ENCODE results near the gene CLDN34.
A peak's percentile ranks its signal among the peaks of the same experiment; 100 is the strongest.

The CLDN34 gene

GRCh38 chrX:9966775-9967408, at the start of gene CLDN34:
CLDN34 (plus strand) TSS chrX:9967358; CDS start chrX:9967358, 0 bp downstream.
- Histone ChIP-seq H3K27ac (ENCODE audit: low read length) (no peak within 1 kb of the TSS), H3K27me3 (ENCODE audit: insufficient read depth, low read length) (no peaks in the 10 kb centered on the region), H3K9me3 (ENCODE audit: insufficient read depth, low read depth, low read length) (no peaks in the 10 kb centered on the region), H3K4me1 (ENCODE audit: insufficient read depth, low read length) (no peaks in the 10 kb centered on the region), H3K36me3 (ENCODE audit: insufficient read depth, low read depth, low read length) (no peaks in the 10 kb centered on the region), H3K9ac (ENCODE audit: low read depth, low read length) (no peak within 1 kb of the TSS), H3K4me3 (ENCODE audit: low read length) (no peak within 1 kb of the TSS)

GRCh38 chrX:9917861-9918260, 49.3 kb upstream of the CLDN34 start:
- no peaks in the 10 kb centered on the region for H3K27me3 ChIP-seq (ENCODE audit: insufficient read depth, low read length)
- H3K36me3 ChIP-seq (ENCODE audit: insufficient read depth, low read depth, low read length) = no peaks in the 10 kb centered on the region
- no peaks in the 10 kb centered on the region for H3K9me3 ChIP-seq (ENCODE audit: insufficient read depth, low read depth, low read length)
- no peak overlapping the region for H3K4me3 ChIP-seq (ENCODE audit: low read length)
- no peak overlapping the region for H3K9ac ChIP-seq (ENCODE audit: low read depth, low read length)
- no peak overlapping the region for H3K27ac ChIP-seq (ENCODE audit: low read length)
- H3K4me1 ChIP-seq (ENCODE audit: insufficient read depth, low read length) = peaks cover 7% of the 10 kb centered on the region; the same call in 1 of the 2 replicates

- H3K4me3 ChIP-seq (ENCODE audit: low read length) = no peak overlapping the region
Observed at GRCh38 chrX:9919632-9920172, 47.5 kb upstream of the CLDN34 start.

GRCh38 chrX:9921407-9921806, 45.8 kb upstream of the CLDN34 start:
- H3K9me3 ChIP-seq (ENCODE audit: insufficient read depth, low read depth, low read length) = no peaks in the 10 kb centered on the region
- H3K27ac ChIP-seq (ENCODE audit: low read length) = no peak overlapping the region
- H3K4me3 ChIP-seq (ENCODE audit: low read length) = no peak overlapping the region
- H3K27me3 ChIP-seq (ENCODE audit: insufficient read depth, low read length) = no peaks in the 10 kb centered on the region
- no peaks in the 10 kb centered on the region; the same call in 1 of the 2 replicates for H3K4me1 ChIP-seq (ENCODE audit: insufficient read depth, low read length)
- no peak overlapping the region for H3K9ac ChIP-seq (ENCODE audit: low read depth, low read length)
- no peaks in the 10 kb centered on the region for H3K36me3 ChIP-seq (ENCODE audit: insufficient read depth, low read depth, low read length)

More at GRCh38 chrX:9919632-9920172, 47.5 kb upstream of the CLDN34 start:
- Histone ChIP-seq H3K9ac (ENCODE audit: low read depth, low read length) (no peak overlapping the region), H3K4me1 (ENCODE audit: insufficient read depth, low read length) (no peaks in the 10 kb centered on the region; the same call in 1 of the 2 replicates), H3K27ac (ENCODE audit: low read length) (no peak overlapping the region), H3K36me3 (ENCODE audit: insufficient read depth, low read depth, low read length) (no peaks in the 10 kb centered on the region), H3K27me3 (ENCODE audit: insufficient read depth, low read length) (no peaks in the 10 kb centered on the region), H3K9me3 (ENCODE audit: insufficient read depth, low read depth, low read length) (no peaks in the 10 kb centered on the region)

GRCh38 chrX:9923357-9923756, 43.8 kb upstream of the CLDN34 start:
- Histone ChIP-seq H3K27me3 (ENCODE audit: insufficient read depth, low read length) (no peaks in the 10 kb centered on the region), H3K9ac (ENCODE audit: low read depth, low read length) (no peak overlapping the region), H3K36me3 (ENCODE audit: insufficient read depth, low read depth, low read length) (no peaks in the 10 kb centered on the region), H3K4me1 (ENCODE audit: insufficient read depth, low read length) (peaks cover 5% of the 10 kb centered on the region), H3K9me3 (ENCODE audit: insufficient read depth, low read depth, low read length) (no peaks in the 10 kb centered on the region), H3K4me3 (ENCODE audit: low read length) (no peak overlapping the region), H3K27ac (ENCODE audit: low read length) (no peak overlapping the region)

- Histone ChIP-seq H3K9ac (ENCODE audit: low read depth, low read length) (no peak overlapping the region), H3K27me3 (ENCODE audit: insufficient read depth, low read length) (no peaks in the 10 kb centered on the region), H3K36me3 (ENCODE audit: insufficient read depth, low read depth, low read length) (no peaks in the 10 kb centered on the region), H3K4me3 (ENCODE audit: low read length) (no peak overlapping the region), H3K4me1 (ENCODE audit: insufficient read depth, low read length) (peaks cover 13% of the 10 kb centered on the region), H3K27ac (ENCODE audit: low read length) (no peak overlapping the region), H3K9me3 (ENCODE audit: insufficient read depth, low read depth, low read length) (no peaks in the 10 kb centered on the region)
Observed at GRCh38 chrX:9926002-9926401, 41.2 kb upstream of the CLDN34 start.

- H3K9ac ChIP-seq (ENCODE audit: low read depth, low read length) = peak overlapping the region; percentile 58; the same call in 1 of the 2 replicates
- peaks cover 13% of the 10 kb centered on the region for H3K4me1 ChIP-seq (ENCODE audit: insufficient read depth, low read length)
- H3K9me3 ChIP-seq (ENCODE audit: insufficient read depth, low read depth, low read length) = no peaks in the 10 kb centered on the region
- H3K27me3 ChIP-seq (ENCODE audit: insufficient read depth, low read length) = no peaks in the 10 kb centered on the region
- H3K4me3 ChIP-seq (ENCODE audit: low read length) = peak overlapping the region; percentile 61
- H3K36me3 ChIP-seq (ENCODE audit: insufficient read depth, low read depth, low read length) = no peaks in the 10 kb centered on the region
- peak overlapping the region; percentile 64 for H3K27ac ChIP-seq (ENCODE audit: low read length)
Observed at GRCh38 chrX:9927698-9928482, 39.3 kb upstream of the CLDN34 start.

GRCh38 chrX:9935436-9935835, 31.7 kb upstream of the CLDN34 start:
- Histone ChIP-seq H3K4me1 (ENCODE audit: insufficient read depth, low read length) (no peaks in the 10 kb centered on the region), H3K36me3 (ENCODE audit: insufficient read depth, low read depth, low read length) (peaks cover 20% of the 10 kb centered on the region; the same call in 1 of the 2 replicates)

GRCh38 chrX:9937761-9938160, 29.4 kb upstream of the CLDN34 start:
- no peaks in the 10 kb centered on the region for H3K27me3 ChIP-seq (ENCODE audit: insufficient read depth, low read length)
- no peak overlapping the region for H3K27ac ChIP-seq (ENCODE audit: low read length)
- no peaks in the 10 kb centered on the region for H3K4me1 ChIP-seq (ENCODE audit: insufficient read depth, low read length)
- no peak overlapping the region for H3K4me3 ChIP-seq (ENCODE audit: low read length)
- no peaks in the 10 kb centered on the region for H3K9me3 ChIP-seq (ENCODE audit: insufficient read depth, low read depth, low read length)
- H3K9ac ChIP-seq (ENCODE audit: low read depth, low read length) = no peak overlapping the region
- peaks cover 30% of the 10 kb centered on the region for H3K36me3 ChIP-seq (ENCODE audit: insufficient read depth, low read depth, low read length)

More at GRCh38 chrX:9935436-9935835, 31.7 kb upstream of the CLDN34 start:
- no peaks in the 10 kb centered on the region for H3K9me3 ChIP-seq (ENCODE audit: insufficient read depth, low read depth, low read length)
- H3K4me3 ChIP-seq (ENCODE audit: low read length) = no peak overlapping the region
- H3K27me3 ChIP-seq (ENCODE audit: insufficient read depth, low read length) = no peaks in the 10 kb centered on the region
- H3K9ac ChIP-seq (ENCODE audit: low read depth, low read length) = no peak overlapping the region
- H3K27ac ChIP-seq (ENCODE audit: low read length) = no peak overlapping the region

- H3K27me3 ChIP-seq (ENCODE audit: insufficient read depth, low read length) = no peaks in the 10 kb centered on the region
- H3K9me3 ChIP-seq (ENCODE audit: insufficient read depth, low read depth, low read length) = no peaks in the 10 kb centered on the region
- peaks cover 31% of the 10 kb centered on the region for H3K36me3 ChIP-seq (ENCODE audit: insufficient read depth, low read depth, low read length)
- H3K27ac ChIP-seq (ENCODE audit: low read length) = no peak overlapping the region
- H3K4me1 ChIP-seq (ENCODE audit: insufficient read depth, low read length) = no peaks in the 10 kb centered on the region
- no peak overlapping the region for H3K9ac ChIP-seq (ENCODE audit: low read depth, low read length)
- no peak overlapping the region for H3K4me3 ChIP-seq (ENCODE audit: low read length)
Observed at GRCh38 chrX:9938516-9938915, 28.6 kb upstream of the CLDN34 start.

- no peak overlapping the region for H3K9ac ChIP-seq (ENCODE audit: low read depth, low read length)
- peaks cover 31% of the 10 kb centered on the region for H3K36me3 ChIP-seq (ENCODE audit: insufficient read depth, low read depth, low read length)
- H3K4me1 ChIP-seq (ENCODE audit: insufficient read depth, low read length) = no peaks in the 10 kb centered on the region
- H3K27ac ChIP-seq (ENCODE audit: low read length) = no peak overlapping the region
- no peak overlapping the region for H3K4me3 ChIP-seq (ENCODE audit: low read length)
- H3K27me3 ChIP-seq (ENCODE audit: insufficient read depth, low read length) = no peaks in the 10 kb centered on the region
- no peaks in the 10 kb centered on the region for H3K9me3 ChIP-seq (ENCODE audit: insufficient read depth, low read depth, low read length)
Observed at GRCh38 chrX:9940421-9940820, 26.7 kb upstream of the CLDN34 start.

- Histone ChIP-seq H3K27me3 (ENCODE audit: insufficient read depth, low read length) (no peaks in the 10 kb centered on the region), H3K36me3 (ENCODE audit: insufficient read depth, low read depth, low read length) (peaks cover 38% of the 10 kb centered on the region), H3K9me3 (ENCODE audit: insufficient read depth, low read depth, low read length) (no peaks in the 10 kb centered on the region), H3K4me1 (ENCODE audit: insufficient read depth, low read length) (no peaks in the 10 kb centered on the region), H3K4me3 (ENCODE audit: low read length) (no peak overlapping the region), H3K27ac (ENCODE audit: low read length) (no peak overlapping the region), H3K9ac (ENCODE audit: low read depth, low read length) (no peak overlapping the region)
Observed at GRCh38 chrX:9942086-9942485, 25.1 kb upstream of the CLDN34 start.

All from iPS-20b (cell line).